GM19025 (cell line): Measurements from ENCODE around the gene PCNX2.

Experiments
- ATAC-seq: cut with Tn5 transposase; IDR thresholded peaks from one replicate; pipeline ENCODE4 v1.9.1; 2021; ENCODE audit warnings: mild to moderate bottlenecking, low read depth, moderate library complexity; ENCODE audit not compliant: unreplicated experiment

Gene PCNX2

GRCh38 chr1:232949636-232950196 is 345.8 kb downstream of the PCNX2 start:
- ATAC-seq = no peak

- ATAC-seq = no peak
These were observed 351.2 kb downstream of the PCNX2 start for GRCh38 chr1:232944347-232944746.

DNA sequence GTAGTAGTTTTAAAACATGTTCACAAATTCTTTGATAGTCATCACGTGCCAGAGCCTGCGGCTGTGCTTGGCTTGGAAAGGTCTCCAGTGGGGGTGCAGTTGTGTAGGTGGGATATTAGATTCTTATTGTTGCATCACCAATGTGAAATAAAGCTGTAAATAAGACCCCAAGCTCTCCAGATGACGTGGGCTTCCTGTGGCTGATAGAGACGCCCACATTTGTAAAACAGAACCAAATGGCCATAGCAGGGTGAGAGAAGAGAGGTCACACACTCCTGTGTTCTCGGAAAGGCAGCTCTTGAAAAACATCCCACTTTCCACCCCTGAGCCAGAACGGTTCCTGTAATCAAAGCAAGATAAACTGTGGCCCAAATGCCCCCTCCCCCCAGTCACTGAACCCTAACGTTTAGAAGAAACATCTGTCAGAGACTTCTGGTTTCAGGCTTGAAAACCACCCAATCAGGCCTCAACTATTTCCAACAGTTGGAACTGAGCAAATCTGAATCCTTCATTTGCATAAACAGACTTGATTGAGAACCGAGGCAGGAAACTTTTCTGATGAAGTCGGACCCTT is 351.8 kb downstream of the PCNX2 start:
- ATAC-seq = no peak

DNA sequence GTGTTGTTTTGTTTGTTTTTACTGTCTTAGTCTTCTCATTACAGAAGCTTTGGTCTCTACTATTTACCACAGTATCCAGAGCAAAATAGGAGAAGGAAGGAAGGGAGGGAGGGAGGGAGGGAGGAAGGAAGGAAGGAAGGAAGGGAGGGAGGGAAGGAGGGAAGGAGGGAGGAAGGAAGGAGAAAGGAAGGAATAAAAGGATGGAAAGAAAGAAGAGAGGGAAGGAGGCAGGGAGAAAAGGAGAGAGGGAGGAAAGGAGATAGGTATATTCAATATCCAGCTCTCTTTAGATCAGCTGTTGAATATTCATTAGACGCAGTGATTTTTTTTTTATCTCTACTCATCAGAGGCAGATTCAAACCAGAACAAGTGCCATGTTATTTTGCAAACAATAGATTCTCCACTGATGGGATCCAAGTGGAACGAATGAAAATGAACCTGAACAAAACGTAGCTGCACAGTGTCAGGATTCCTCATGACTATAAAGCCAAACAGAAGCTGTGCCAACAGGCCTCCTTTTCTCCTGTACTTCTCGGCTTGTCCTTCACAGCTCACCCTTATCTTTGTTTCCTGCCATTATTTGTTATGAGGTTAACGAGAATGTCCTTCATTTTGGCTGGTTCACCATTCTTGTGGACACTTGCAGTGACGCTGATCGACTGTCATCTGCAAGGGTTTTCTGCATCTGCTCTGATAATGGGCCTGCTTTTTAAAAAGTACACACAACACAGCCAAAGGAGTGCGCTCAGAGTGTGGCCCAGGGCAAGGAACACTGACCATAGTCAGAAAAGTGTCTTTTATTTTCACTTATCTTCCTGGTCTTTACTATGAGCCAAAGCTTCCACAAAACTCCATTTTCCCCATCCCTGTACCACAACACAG is 352.9 kb downstream of the PCNX2 start:
- ATAC-seq = no peak

GRCh38 chr1:232940262-232940661 is 355.3 kb downstream of the PCNX2 start:
- no peak for ATAC-seq

GRCh38 chr1:232939748-232940147 is 355.8 kb downstream of the PCNX2 start:
- no peak for ATAC-seq

- no peak for ATAC-seq
These were observed 356.6 kb downstream of the PCNX2 start for GRCh38 chr1:232938926-232939325.

GRCh38 chr1:232937741-232938375 is 357.7 kb downstream of the PCNX2 start:
- no peak for ATAC-seq

DNA sequence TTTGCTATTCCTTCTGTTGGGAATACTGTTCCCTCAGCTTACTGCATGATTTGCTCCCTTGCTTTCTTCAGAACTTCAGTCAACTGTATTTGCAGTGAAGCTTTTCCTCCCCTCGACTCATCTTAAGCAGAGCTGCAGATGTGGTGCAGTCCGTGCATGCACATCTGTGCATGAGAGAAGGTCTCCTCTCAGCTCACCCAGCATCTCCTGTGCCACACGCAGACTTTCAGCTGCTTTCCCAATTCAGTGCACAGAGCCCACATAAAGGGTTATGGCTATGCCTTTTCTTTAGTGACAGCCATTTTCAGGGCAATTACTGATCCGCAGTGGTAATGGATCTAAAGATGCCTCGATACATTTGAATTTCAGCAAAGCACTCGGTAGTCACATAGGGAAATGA is 358.6 kb downstream of the PCNX2 start:
- ATAC-seq = no peak
